OCI-M2 (cell line): ENCODE results near the gene GHRL.
"Not testable (repeated sequence)": the region's sequence is repeated elsewhere in the genome, so short reads cannot be mapped to it uniquely, and the experiment has no call there.

Experiments used
- DNase-seq: peaks from one replicate; lab custom pipeline; 2025; ENCODE audit not compliant: unreplicated experiment; lab: John Stamatoyannopoulos, UW

GHRL gene

GRCh38 chr3:10278501-10278900 lies 14.2 kb downstream of the GHRL start:
- DNase-seq, result no peak

- DNase-seq, result no peak
These were observed 15.6 kb downstream of the GHRL start for GRCh38 chr3:10277115-10277625.

GRCh38 chr3:10274601-10275000 lies 18.1 kb downstream of the GHRL start:
- no peak for DNase-seq

GRCh38 chr3:10273702-10274305 lies 18.9 kb downstream of the GHRL start:
- DNase-seq, result no peak

GRCh38 chr3:10272977-10273376 lies 19.8 kb downstream of the GHRL start:
- no peak for DNase-seq

GRCh38 chr3:10272476-10272875 lies 20.3 kb downstream of the GHRL start:
- DNase-seq, result not testable (repeated sequence)

GRCh38 chr3:10269443-10269842 lies 23.3 kb downstream of the GHRL start:
- no peak for DNase-seq

GRCh38 chr3:10268930-10269329 lies 23.8 kb downstream of the GHRL start:
- DNase-seq, result no peak

GRCh38 chr3:10268116-10268515 lies 24.6 kb downstream of the GHRL start:
- DNase-seq, result no peak

- not testable (repeated sequence) for DNase-seq
These were observed 25.8 kb downstream of the GHRL start for GRCh38 chr3:10266936-10267335.

GRCh38 chr3:10265833-10266232 lies 26.9 kb downstream of the GHRL start:
- no peak for DNase-seq

GRCh38 chr3:10263646-10264363 lies 28.9 kb downstream of the GHRL start:
- DNase-seq, result no peak

GRCh38 chr3:10262027-10262426 lies 30.7 kb downstream of the GHRL start:
- DNase-seq, result no peak

- DNase-seq, result no peak
These were observed 32.5 kb downstream of the GHRL start for GRCh38 chr3:10260211-10260701.

GRCh38 chr3:10259798-10260197 lies 32.9 kb downstream of the GHRL start:
- DNase-seq, result no peak

GRCh38 chr3:10259036-10259435 lies 33.7 kb downstream of the GHRL start:
- no peak for DNase-seq

GRCh38 chr3:10255835-10256234 lies 36.9 kb downstream of the GHRL start:
- no peak for DNase-seq

GRCh38 chr3:10253731-10254130 lies 39.0 kb downstream of the GHRL start:
- DNase-seq, result no peak

- no peak for DNase-seq
These were observed 41.7 kb downstream of the GHRL start for GRCh38 chr3:10251006-10251405.

GRCh38 chr3:10249833-10250232 lies 42.9 kb downstream of the GHRL start:
- DNase-seq, result no peak

- DNase-seq, result no peak
These were observed 43.6 kb downstream of the GHRL start for GRCh38 chr3:10248984-10249748.
